A673 (cell line): Measurements from ENCODE around the gene TUT7. TPM values are rescaled to one million over a fixed set of nuclear protein-coding genes. Genes with fewer than 3 reads are reported as not detected.

Experiments used
- BruUV-seq: library from RNA; stranded (reverse); fragments of 400-500 nt; replicated peaks from 2 replicates; lab custom pipeline; 2021; lab: Mats Ljungman, UMichigan
- CTCF ChIA-PET: fragments of 300-600 bp; sonication (Branson Sonifier 250); formaldehyde crosslinking; loops from one replicate; lab custom pipeline; 2022; ENCODE audit warnings: antibody characterized with exemption; lab: Charles Lee
- POLR2A ChIA-PET: fragments of 300-600 bp; sonication (Branson Sonifier 250); formaldehyde crosslinking; loops from one replicate; lab custom pipeline; 2022; ENCODE audit warnings: antibody characterized with exemption; ENCODE audit not compliant: low non-redundant PET; lab: Charles Lee
- DNase-seq: peaks from one replicate; pipeline ENCODE4 v3.0.0-alpha.2; 2015; ENCODE audit warnings: low spot score
- H3K27ac ChIP-seq: fragments of 200-600 bp; sonication (generic); 2 replicates; pipeline ENCODE4 v1.5.1; 2016; ENCODE audit warnings: mixed run types, low read depth, mild to moderate bottlenecking, mixed read lengths, antibody characterized with exemption, low read length; ENCODE audit not compliant: poor library complexity, severe bottlenecking
- H3K27me3 ChIP-seq: fragments of 200-600 bp; sonication (generic); replicated peaks from 2 replicates; pipeline ENCODE4 v1.6.1; 2017; ENCODE audit warnings: mixed run types, low read depth, mild to moderate bottlenecking, mixed read lengths, antibody characterized with exemption, low read length; ENCODE audit not compliant: insufficient read depth, poor library complexity
- H3K36me3 ChIP-seq: fragments of 200-600 bp; sonication (generic); 2 replicates; pipeline ENCODE4 v1.6.1; 2016; ENCODE audit warnings: mixed run types, mild to moderate bottlenecking, mixed read lengths, antibody characterized with exemption, low read length; ENCODE audit not compliant: insufficient read depth, poor library complexity, severe bottlenecking
- H3K4me1 ChIP-seq: fragments of 200-600 bp; sonication (generic); 2 replicates; pipeline ENCODE4 v1.6.1; 2017; ENCODE audit warnings: mixed run types, mild to moderate bottlenecking, mixed read lengths, antibody characterized with exemption, low read length; ENCODE audit not compliant: insufficient read depth, poor library complexity, severe bottlenecking
- H3K4me3 ChIP-seq: fragments of 200-600 bp; sonication (generic); 2 replicates; pipeline ENCODE4 v1.5.1; 2016; ENCODE audit warnings: low read depth, mixed run types, mild to moderate bottlenecking, mixed read lengths, low read length; ENCODE audit not compliant: poor library complexity, severe bottlenecking
- H3K9me3 ChIP-seq: fragments of 200-600 bp; sonication (generic); 2 replicates; pipeline ENCODE4 v1.6.1; 2016; ENCODE audit warnings: mixed run types, low read depth, mild to moderate bottlenecking, mixed read lengths, antibody characterized with exemption, low read length; ENCODE audit not compliant: poor library complexity, severe bottlenecking
- EZH2 ChIP-seq: fragments of 200-600 bp; sonication (generic); IDR thresholded peaks from 2 replicates; pipeline ENCODE4 v1.6.1; 2017; ENCODE audit warnings: borderline replicate concordance, low read depth, mild to moderate bottlenecking, mixed read lengths, antibody characterized with exemption, low read length; ENCODE audit not compliant: poor library complexity, severe bottlenecking
- intact Hi-C: fragments of 100-400 bp; cut with micrococcal nuclease; formaldehyde crosslinking; loops from one replicate; pipeline ENCODE4 v1.10.0; 2022; ENCODE audit not compliant: unreplicated experiment
- total RNA-seq: library from RNA; stranded (reverse); gene quantifications from 2 replicates; pipeline ENCODE4 v1.2.3, GENCODE V29; 2021
- TF ChIP-seq, protein P1 (sequence below): fragments of 300-800, 200-600 bp; sonication (generic); conservative IDR thresholded peaks from 2 replicates; pipeline ENCODE4 v1.5.1; 2017; ENCODE audit warnings: low read depth, mild to moderate bottlenecking, antibody characterized with exemption, low read length, moderate library complexity, mixed read lengths

Gene TUT7
- total RNA-seq, 1 experiment from 2014 or later: 22.7 TPM

- no TSS peak for BruUV-seq
- intact Hi-C loops: no loop called here
- H3K27ac ChIP-seq: no peak overlapping the region
- peaks cover 52% of the 10 kb centered on the region for H3K36me3 ChIP-seq
- CTCF ChIA-PET: no interaction called here
- H3K4me1 ChIP-seq: no peaks in the 10 kb centered on the region
- no peaks in the 10 kb centered on the region for H3K9me3 ChIP-seq
- no peaks in the 10 kb centered on the region for H3K27me3 ChIP-seq
- no peak overlapping the region for H3K4me3 ChIP-seq
- DNase-seq: no peak
- POLR2A ChIA-PET: no interaction called here
- TF ChIP-seq EZH2: no peak
- TF ChIP-seq, protein P1, sequence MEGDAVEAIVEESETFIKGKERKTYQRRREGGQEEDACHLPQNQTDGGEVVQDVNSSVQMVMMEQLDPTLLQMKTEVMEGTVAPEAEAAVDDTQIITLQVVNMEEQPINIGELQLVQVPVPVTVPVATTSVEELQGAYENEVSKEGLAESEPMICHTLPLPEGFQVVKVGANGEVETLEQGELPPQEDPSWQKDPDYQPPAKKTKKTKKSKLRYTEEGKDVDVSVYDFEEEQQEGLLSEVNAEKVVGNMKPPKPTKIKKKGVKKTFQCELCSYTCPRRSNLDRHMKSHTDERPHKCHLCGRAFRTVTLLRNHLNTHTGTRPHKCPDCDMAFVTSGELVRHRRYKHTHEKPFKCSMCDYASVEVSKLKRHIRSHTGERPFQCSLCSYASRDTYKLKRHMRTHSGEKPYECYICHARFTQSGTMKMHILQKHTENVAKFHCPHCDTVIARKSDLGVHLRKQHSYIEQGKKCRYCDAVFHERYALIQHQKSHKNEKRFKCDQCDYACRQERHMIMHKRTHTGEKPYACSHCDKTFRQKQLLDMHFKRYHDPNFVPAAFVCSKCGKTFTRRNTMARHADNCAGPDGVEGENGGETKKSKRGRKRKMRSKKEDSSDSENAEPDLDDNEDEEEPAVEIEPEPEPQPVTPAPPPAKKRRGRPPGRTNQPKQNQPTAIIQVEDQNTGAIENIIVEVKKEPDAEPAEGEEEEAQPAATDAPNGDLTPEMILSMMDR: no peak
Observed at GRCh38 chr9:86336058-86336457, 18.2 kb downstream of the TUT7 start.

DNA sequence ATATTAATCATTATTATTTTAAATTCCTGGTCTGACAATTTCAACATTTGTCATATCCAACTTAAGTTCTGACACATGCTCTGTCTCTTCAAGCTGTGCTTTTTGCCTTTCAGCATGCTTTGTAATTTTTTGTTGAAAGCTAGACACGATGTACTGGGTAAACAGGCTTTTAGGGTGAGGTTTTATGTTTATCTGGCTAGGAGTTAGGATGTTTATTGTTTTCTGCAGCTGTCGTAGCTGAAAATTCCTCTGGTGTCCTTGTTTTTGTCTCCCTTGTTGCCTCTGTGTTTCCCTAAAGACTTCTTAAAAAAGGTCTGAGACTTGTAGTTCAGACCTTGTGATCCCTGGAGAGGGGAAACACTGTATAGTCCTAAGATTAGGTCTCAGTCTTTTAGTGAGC lies 20.6 kb downstream of the TUT7 start:
- no peaks in the 10 kb centered on the region for H3K9me3 ChIP-seq
- H3K27ac ChIP-seq: no peak overlapping the region
- H3K27me3 ChIP-seq: no peaks in the 10 kb centered on the region
- intact Hi-C loops: no loop called here
- no peak for DNase-seq
- ChIA-PET CTCF (no interaction called here), POLR2A (no interaction called here)
- H3K36me3 ChIP-seq: peaks cover 33% of the 10 kb centered on the region
- BruUV-seq: no TSS peak
- TF ChIP-seq, protein P1: no peak
- TF ChIP-seq EZH2: no peak
- no peak overlapping the region for H3K4me3 ChIP-seq
- H3K4me1 ChIP-seq: no peaks in the 10 kb centered on the region

- POLR2A ChIA-PET: no interaction called here
- CTCF ChIA-PET: no interaction called here
Observed at GRCh38 chr9:86330186-86330585, 24.0 kb downstream of the TUT7 start.

More at GRCh38 chr9:86330186-86330585, 24.0 kb downstream of the TUT7 start:
- intact Hi-C loops: no loop called here
- DNase-seq: no peak
- Histone ChIP-seq H3K27ac (no peak overlapping the region), H3K36me3 (peaks cover 7% of the 10 kb centered on the region), H3K9me3 (no peaks in the 10 kb centered on the region), H3K4me1 (no peaks in the 10 kb centered on the region), H3K27me3 (no peaks in the 10 kb centered on the region), H3K4me3 (no peak overlapping the region)
- BruUV-seq: no TSS peak
- TF ChIP-seq, protein P1: no peak
- no peak for TF ChIP-seq EZH2
